HG03025 (cell line): ENCODE results near the gene NOS1AP.
"Not testable (repeated sequence)": the region's sequence is repeated elsewhere in the genome, so short reads cannot be mapped to it uniquely, and the experiment has no call there.

Experiments
- ATAC-seq: cut with Tn5 transposase; IDR thresholded peaks from one replicate; pipeline ENCODE4 v1.9.1; 2021; ENCODE audit warnings: mild to moderate bottlenecking, moderate library complexity; ENCODE audit not compliant: unreplicated experiment, low FRiP score

NOS1AP gene

GRCh38 chr1:162069334-162070093 is at the start of gene NOS1AP:
Gene NOS1AP (plus strand): TSS chr1:162069691. CDS start chr1:162070178, 487 bp downstream.
- peak; percentile 96 for ATAC-seq

DNA sequence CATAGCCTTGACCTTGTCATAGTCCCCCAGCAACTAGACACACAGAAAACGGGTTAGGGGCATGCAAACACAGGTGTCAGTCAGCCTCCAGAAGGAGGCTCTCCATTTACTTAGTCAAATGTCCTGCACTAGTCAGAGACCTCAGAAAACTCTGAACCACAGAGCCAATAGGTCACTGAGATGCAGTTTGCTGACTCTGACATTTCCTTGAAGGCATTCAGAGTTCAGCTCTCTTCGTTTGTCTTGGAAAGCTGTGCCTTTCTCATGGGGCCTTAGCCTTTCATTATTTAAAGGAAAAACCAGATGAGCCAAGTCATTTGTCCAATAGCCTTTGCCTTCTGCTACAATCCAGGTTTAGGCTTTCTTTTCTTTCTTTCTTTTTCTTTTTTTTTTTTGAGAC is 49.3 kb upstream of the NOS1AP start:
- no peak for ATAC-seq

GRCh38 chr1:162021124-162021523 is 48.4 kb upstream of the NOS1AP start:
- ATAC-seq, result no peak

DNA sequence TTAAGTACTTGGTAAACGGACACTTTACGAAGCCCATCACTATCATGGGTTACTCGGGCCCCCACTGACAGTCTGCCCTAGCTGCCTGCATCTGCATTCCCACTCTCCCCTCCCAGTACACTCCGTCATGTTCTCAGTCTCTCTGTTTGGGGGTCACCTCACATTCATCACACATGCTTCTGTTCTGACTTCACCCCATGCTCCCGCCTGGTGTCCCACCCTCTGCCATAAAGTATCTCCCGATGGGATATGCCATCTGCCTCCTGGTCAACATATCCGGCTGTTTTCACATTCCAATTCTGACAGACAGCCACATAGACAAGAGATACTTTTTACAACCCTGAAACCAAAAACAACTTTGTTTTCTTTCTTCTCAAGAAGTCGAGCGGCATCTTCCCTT is 46.9 kb upstream of the NOS1AP start:
- ATAC-seq, result no peak

DNA sequence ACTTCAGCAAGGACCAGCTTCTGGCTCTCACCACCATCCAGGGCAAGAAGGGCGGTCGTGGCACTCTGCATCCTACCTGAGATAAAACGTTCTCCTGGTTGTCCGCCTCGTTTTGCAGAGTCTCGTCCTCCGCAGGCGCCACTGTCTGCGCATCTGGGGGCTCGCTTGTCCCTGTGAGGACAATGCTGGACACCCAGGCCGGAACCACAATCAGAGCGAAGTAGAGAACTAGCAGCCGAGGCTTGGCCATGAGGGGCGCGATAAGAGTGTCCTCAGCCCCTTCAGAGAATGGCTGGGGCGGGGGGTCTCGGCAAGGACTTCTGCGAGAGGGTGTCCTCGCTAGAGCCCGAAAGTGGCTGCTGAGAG is 46.3 kb upstream of the NOS1AP start:
- no peak for ATAC-seq

DNA sequence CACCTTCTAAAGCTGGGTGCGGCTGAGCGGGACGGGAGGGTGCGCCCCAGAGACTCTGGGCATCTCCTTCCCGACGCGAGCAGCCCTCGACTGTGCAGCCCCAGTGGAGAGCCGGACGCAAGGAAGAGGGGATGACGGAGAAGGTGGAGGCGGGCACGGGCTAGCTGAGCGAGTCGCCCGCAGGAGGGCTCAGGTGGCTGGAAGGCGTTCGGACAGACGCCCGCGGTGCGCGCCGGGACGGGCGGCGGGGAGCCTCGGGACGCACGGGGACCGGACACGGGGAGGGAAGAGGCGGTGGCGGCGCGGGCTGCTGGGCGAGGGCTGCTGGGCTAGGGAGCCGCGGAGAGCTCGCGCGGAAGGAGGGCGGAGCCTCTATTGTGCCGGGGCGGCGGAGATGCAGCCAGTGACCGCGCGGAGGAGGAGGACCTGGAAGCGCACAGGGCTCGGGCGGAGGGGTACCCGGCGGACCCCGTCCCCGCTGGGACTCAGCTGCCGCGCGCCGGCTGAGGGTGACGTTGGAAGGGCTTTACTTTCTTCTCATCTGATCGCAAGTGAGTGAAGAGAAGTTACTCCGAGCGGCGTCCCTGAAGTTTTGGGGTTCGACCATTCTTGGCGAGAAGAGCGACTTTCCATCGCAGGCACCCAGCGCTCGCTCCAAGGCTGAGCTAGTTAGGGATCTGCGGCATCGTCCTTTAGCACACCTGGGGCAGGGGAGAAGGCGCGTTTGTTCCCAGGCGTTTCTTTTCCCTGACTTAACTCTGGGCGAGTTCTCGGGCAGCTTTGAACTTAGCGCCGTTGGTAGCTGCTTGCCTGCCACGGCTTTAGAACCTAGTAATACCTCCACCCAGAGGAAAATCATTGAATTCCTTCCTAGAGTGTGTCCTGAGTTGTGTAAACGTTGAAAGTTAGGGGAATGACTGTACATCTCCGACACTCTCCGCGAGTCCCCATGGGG is 45.7 kb upstream of the NOS1AP start, which contains the start of gene OLFML2B:
TSS of gene OLFML2B (minus strand) at position 323 of the 955 bp plus-strand sequence. CDS start 439 bp downstream, outside the sequence.
- ATAC-seq, result peak; percentile 47

DNA sequence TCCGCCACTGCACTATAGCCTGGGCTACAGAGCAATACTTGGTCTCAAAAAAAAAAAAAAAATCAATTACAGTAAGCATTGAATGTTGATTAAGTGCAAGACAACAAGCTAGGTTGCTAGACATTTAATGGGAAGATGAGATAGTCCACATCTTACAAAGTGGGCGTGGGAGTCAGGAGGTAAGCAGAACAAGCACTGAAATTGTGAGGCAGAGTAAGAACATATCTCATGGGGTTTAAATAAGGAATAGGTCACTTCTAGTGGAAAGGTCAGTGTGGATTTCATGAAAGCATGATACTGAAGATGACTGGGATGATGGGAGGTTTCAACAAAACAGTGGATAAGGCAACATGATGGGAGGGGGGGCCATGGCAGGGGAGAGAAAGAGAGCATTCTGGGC is 44.0 kb upstream of the NOS1AP start:
- ATAC-seq, result no peak

DNA sequence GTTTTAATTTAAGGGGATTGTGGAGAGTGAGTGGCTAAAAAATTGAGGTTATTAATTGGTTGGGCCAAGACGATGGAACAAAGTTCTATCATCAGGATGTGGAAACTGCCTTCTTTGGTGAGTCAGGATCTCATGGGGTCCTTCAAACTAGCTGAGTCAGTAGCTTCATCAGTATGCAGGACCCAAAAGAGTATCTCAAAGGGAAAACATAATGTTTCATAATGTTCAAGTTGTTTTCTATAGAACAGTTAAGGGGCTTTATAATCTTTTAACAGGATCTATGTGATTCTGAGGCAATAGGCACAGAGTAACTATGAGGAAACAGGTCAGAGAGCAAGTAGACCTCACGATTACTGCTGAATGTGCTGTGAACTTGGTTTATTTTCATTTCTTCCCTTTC is 42.6 kb upstream of the NOS1AP start:
- ATAC-seq, result no peak

DNA sequence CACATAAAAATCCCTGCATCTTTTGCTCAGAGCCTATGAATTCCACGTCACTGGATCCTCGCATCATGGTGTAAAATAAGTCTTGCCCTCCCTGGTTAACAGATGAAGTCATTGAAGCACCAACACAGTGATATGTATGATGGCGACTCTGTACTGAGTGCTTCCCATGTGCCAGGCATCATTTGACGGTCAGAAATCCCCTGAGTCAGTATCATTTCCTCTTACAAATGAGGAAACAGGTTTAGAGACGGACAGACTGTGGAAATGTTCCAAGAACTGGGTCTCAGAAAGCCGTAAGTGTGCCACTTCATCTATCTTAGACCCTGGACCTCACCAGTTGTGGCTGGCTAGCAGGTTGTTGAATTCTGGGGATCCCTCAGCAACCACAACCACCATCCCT is 40.8 kb upstream of the NOS1AP start:
- ATAC-seq, result no peak

DNA sequence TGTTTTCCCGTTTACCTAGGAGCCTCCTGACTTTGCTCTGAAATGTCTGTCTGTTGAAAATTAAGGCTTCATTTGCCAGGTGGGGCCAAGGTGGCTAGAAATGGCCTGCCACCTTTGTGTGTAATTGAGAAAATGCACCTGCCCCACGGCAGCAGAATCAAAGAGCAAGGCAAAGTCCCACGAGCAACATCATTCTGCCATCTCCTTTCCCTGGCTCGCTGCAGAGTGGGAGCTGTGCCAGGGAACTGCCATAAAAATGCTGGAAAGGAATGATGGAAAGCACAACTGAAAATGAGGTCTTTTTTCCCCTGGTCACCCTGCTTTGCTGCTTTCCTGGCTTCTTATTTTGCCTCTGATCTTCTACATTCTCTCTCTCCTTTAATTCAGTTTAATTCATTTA is 40.3 kb upstream of the NOS1AP start:
- no peak for ATAC-seq

- no peak for ATAC-seq
Observed at GRCh38 chr1:162030759-162031280, 38.7 kb upstream of the NOS1AP start.

DNA sequence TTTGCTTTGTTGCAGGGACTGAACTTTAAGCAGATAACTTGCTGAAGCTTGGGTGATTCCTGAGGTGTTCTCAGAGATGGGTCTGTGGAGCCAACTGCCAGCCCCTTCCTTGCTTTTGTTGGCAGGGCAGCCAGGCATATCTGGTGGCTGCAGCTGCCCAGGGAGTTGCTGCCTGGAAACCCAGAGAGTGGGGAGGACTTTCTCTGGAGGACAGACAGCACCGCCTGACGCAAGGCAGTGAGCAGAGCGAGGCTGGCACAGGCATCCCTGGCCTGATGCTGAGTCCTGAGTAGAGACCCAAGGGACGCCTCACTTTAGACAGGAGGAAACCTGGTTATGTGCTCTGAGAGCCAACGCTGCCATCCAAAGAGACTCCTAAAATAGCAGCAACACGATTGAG is 36.1 kb upstream of the NOS1AP start:
- no peak for ATAC-seq

DNA sequence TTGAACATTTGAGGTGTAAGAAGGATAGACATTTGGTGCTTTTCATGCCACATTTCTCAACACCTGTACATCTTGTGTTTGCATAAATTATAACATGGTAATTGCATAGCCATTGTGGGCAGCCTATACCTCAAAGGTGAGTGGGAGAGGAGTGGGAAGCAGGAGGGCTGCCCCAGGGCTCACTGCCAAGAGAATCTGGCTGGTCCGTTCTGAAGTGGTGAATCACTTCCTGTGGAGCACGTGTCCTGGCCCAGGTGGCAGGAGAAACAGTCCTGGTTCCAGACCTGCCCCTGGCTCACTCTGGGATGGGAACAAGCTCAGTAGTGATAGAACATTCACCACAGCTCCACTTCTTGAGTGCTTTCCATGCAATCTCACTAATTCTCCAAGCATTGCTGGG is 34.2 kb upstream of the NOS1AP start:
- no peak for ATAC-seq

DNA sequence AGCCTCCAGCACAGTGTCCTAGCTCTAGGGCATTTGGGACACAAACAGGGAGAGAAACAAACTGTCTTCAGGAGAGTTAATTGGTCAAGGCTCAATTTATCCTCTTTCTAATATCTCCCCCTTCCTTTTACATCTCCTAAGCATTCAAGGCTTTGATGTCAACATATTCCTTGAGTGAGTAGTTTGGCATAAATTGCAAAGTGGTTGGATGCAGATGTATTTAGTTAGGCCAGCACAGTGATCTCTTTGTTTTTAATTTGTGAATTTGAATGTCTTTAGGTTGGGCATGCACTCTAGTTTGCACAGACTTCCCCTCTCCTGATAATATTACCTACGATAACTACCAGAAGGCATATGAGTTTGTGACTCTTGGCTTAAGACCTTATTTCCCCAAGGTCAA is 33.3 kb upstream of the NOS1AP start:
- ATAC-seq, result no peak

GRCh38 chr1:162038624-162039023 is 30.9 kb upstream of the NOS1AP start:
- ATAC-seq, result no peak

DNA sequence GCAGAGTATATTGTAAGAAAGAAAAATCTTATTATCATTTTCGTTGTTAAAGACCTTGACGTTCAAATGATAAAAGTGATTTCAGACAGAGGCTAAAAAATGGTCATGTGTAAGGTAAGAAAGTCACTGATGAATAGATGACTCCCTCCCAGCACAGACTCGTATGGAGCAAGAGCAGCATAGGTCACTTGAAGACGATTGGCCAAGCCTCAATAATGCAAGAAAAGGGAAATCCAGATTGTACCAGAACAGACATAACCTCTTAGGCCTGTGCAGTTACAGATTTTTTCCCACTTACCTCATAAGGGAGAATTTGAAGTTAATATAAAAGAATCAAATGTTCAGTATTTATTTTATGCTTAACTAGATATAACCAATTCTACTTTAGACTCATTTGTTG is 29.5 kb upstream of the NOS1AP start:
- ATAC-seq, result no peak

DNA sequence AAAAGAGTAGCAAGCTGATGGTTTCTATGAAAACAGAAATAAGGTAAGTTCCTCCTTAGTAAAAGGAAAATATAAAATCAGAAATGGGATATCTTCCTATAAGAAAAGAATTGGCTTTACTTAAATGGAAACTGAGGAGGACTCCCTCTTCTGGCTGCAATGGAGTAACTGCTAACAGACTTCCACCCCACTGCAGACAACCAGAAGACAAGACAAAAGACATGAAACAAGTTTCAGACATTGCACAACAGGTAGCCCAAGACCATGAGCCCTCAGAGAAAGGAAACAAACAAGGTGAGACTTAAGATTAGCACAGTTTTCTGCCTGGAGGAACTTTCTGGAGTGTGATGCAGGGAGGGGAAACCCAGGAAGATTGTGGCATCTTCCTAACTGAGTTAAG is 28.8 kb upstream of the NOS1AP start:
- no peak for ATAC-seq

DNA sequence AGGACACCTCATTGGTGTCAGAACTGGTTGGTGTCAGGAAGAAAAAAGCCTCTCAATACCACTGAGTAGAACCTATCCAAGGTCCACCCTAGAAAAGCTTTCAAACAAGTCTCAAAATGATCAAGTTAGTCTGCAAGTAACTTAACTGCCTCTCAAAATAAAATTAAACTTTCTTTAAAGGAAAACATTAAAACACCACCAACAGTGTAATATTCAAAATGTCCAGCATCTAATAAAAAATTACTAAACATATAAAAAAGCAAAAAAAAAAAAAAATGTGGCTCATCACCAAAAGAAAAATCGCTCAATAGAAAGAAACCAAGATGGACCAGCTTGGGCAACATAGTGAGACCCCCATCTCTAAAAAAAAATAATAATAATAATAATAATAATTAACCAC is 27.1 kb upstream of the NOS1AP start:
- ATAC-seq, result no peak

- no peak for ATAC-seq
Observed at GRCh38 chr1:162046921-162047320, 22.6 kb upstream of the NOS1AP start.

GRCh38 chr1:162053949-162054348 is 15.5 kb upstream of the NOS1AP start:
- ATAC-seq, result not testable (repeated sequence)

DNA sequence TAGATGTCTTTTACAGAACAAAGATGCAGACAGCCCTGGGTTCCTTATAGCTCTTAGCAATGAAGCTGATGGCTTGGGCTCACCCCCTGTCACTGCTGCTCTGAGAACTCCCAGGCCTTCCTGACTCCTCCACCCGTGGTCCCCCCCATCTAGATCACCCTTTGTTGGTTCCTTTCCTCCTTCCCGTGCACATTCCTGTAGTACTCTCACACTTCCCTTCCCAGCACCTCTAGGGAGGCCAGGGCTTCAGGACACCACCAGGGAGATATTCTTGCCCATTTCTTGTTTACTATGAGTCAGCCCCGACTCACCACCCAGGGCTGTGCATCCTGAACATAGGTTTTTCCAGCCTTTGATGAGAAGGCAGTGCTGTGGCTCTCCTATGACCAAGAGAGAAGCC is 14.4 kb upstream of the NOS1AP start:
- ATAC-seq, result no peak
